Body of pancreas (tissue), 4 donors: ENCODE measurements around the gene FIG4. TPM values are rescaled to one million over a fixed set of nuclear protein-coding genes. Genes with fewer than 3 reads are reported as not detected.
A peak's percentile ranks its signal among the peaks of the same experiment; 100 is the strongest.
"Not testable (repeated sequence)": the region's sequence is repeated elsewhere in the genome, so short reads cannot be mapped to it uniquely, and the experiment has no call there.

Experiments used
- ATAC-seq: fragments of 150-250 bp; one replicate; pipeline ENCODE4 v1.9.1; 2016
- DNase-seq, 4 donors: peaks; one replicate each; pipeline ENCODE4 v3.0.0-alpha.2; 2019
- H3K27ac ChIP-seq, 4 donors: fragments of 200-600 bp; sonication (generic); 1 replicate in 3 of 4; 2 replicates in 1 of 4; pipeline versions ENCODE4 v1.5.1 to v1.6.1; 2016 to 2019; ENCODE audit warnings: mild to moderate bottlenecking in 1 of 4, mixed read lengths in 1 of 4, moderate library complexity in 1 of 4
- H3K27me3 ChIP-seq, 2 donors: fragments of 200-600 bp; sonication (generic); one replicate each; pipeline ENCODE4 v1.6.0; 2016; ENCODE audit warnings: mild to moderate bottlenecking in 1 of 2
- H3K36me3 ChIP-seq, 2 donors: fragments of 200-600 bp; sonication (generic); replicated peaks in 1 of 2; 2 replicates each; pipeline ENCODE4 v1.5.1; 2016; ENCODE audit warnings: low read depth in 2 of 2; ENCODE audit not compliant: insufficient read depth in 1 of 2
- H3K4me1 ChIP-seq: fragments of 200-600 bp; sonication (generic); one replicate; pipeline ENCODE4 v1.6.0; 2016
- H3K4me3 ChIP-seq, 2 donors: fragments of 200-600 bp; sonication (generic); 1 replicate in 1 of 2; 2 replicates in 1 of 2; pipeline ENCODE4 v1.5.1; 2016 to 2019
- H3K9me3 ChIP-seq, 3 donors: fragments of 200-600 bp; sonication (generic); 1 replicate in 2 of 3; 2 replicates in 1 of 3; pipeline ENCODE4 v1.5.1; 2016
- CTCF ChIP-seq, 7 experiments: fragments of 450-650 bp in 4 of 7; fragments of 200-600 bp in 3 of 7; sonication (generic) in 3 of 7; IDR thresholded peaks; one replicate each; pipeline ENCODE4 v1.5.1; 2016 to 2019; ENCODE audit warnings: antibody characterized with exemption in 7 of 7
- POLR2A ChIP-seq, 3 donors: fragments of 450-650 bp; IDR thresholded peaks; one replicate each; pipeline ENCODE4 v1.6.1; 2016; ENCODE audit warnings: antibody characterized with exemption in 3 of 3, mild to moderate bottlenecking in 2 of 3
- WGBS, 2 donors: methylation state at CpG; one replicate each; pipeline ENCODE4 v1.1.5; 2017; 5-methylcytosine and 5-hydroxymethylcytosine counted together
- intact Hi-C: fragments of 100-400 bp; cut with DNase I; formaldehyde crosslinking; loops from one replicate; pipeline ENCODE4 v1.15.1; 2023
- total RNA-seq, 2 donors: library from RNA; depleted of rRNA; stranded (reverse); fragments of >200 nt; gene quantifications; one replicate each; pipeline ENCODE4 v1.1.0, GENCODE V29; 2016

FIG4 gene
- total RNA-seq, 2 donors from 2014 or later = 9.3 to 24.7 TPM

- Histone ChIP-seq H3K27ac (no peak overlapping the region), H3K27me3 (no peaks in the 10 kb centered on the region), H3K9me3 (no peaks in the 10 kb centered on the region), H3K4me1 (peaks cover 5% of the 10 kb centered on the region), H3K36me3 (no peaks in the 10 kb centered on the region), H3K4me3 (no peak overlapping the region)
- TF ChIP-seq POLR2A (IDR thresholded peaks at IDR 0.05) (no peak), CTCF (IDR thresholded peaks at IDR 0.05) (no peak)
- intact Hi-C loops = no loop called here
- DNase-seq = no peak
- 85 to 94% methylated on average over 3 of the region's 3 CpGs for WGBS, 2 donors
- ATAC-seq = no peak
Observed at GRCh38 chr6:109769213-109769612, 78.1 kb downstream of the FIG4 start.

GRCh38 chr6:109770047-109770446 lies 79.0 kb downstream of the FIG4 start:
- WGBS, 2 donors = 90 to 94% methylated on average over 2 of the region's 2 CpGs
- Histone ChIP-seq H3K36me3 (no peaks in the 10 kb centered on the region), H3K27me3 (no peaks in the 10 kb centered on the region), H3K4me3 (no peak overlapping the region), H3K27ac (no peak overlapping the region), H3K4me1 (peaks cover 5% of the 10 kb centered on the region), H3K9me3 (no peaks in the 10 kb centered on the region)
- DNase-seq (no peak), ATAC-seq (no peak)
- intact Hi-C loops = no loop called here
- no peak for TF ChIP-seq CTCF (IDR thresholded peaks at IDR 0.05)

- intact Hi-C loops = no loop called here
- no peak overlapping the region for H3K4me3 ChIP-seq
- no peak for DNase-seq
- H3K27ac ChIP-seq = no peak overlapping the region
- H3K36me3 ChIP-seq = no peaks in the 10 kb centered on the region
- no peaks in the 10 kb centered on the region for H3K9me3 ChIP-seq
- H3K27me3 ChIP-seq = no peaks in the 10 kb centered on the region
- H3K4me1 ChIP-seq = peaks cover 5% of the 10 kb centered on the region
- ATAC-seq = no peak
- WGBS, 2 donors = 61 to 66% methylated on average over 5 of the region's 5 CpGs
- TF ChIP-seq CTCF (IDR thresholded peaks at IDR 0.05) (no peak), POLR2A (IDR thresholded peaks at IDR 0.05) (no peak)
Observed at GRCh38 chr6:109770779-109771178, 79.7 kb downstream of the FIG4 start.

- H3K27me3 ChIP-seq, H3K4me3 ChIP-seq, intact Hi-C loops, ATAC-seq, H3K27ac ChIP-seq, H3K4me1 ChIP-seq, H3K9me3 ChIP-seq, DNase-seq, H3K36me3 ChIP-seq: not testable (repeated sequence)
- 92 to 94% methylated on average over 7 of the region's 7 CpGs for whole genome bisulfite sequencing, 2 donors
Observed at GRCh38 chr6:109771939-109772755, 81.1 kb downstream of the FIG4 start.

- Histone ChIP-seq H3K9me3 (no peaks in the 10 kb centered on the region), H3K4me1 (peaks cover 5% of the 10 kb centered on the region), H3K36me3 (no peaks in the 10 kb centered on the region), H3K4me3 (no peak overlapping the region), H3K27me3 (no peaks in the 10 kb centered on the region), H3K27ac (no peak overlapping the region)
- no peak for TF ChIP-seq CTCF (IDR thresholded peaks at IDR 0.05)
- no peak for TF ChIP-seq POLR2A (IDR thresholded peaks at IDR 0.05)
- intact Hi-C loops = no loop called here
- ATAC-seq (no peak), DNase-seq (peak; percentile 27 to 74 (median 57))
- WGBS, 2 donors = 36 to 46% methylated on average over 1 of the region's 1 CpG
Observed at GRCh38 chr6:109772883-109773431, 81.9 kb downstream of the FIG4 start.
